GM21367 (cell line): ENCODE measurements around the gene CPA4.

ENCODE experiments used
- ATAC-seq: cut with Tn5 transposase; IDR thresholded peaks from one replicate; pipeline ENCODE4 v1.9.1; 2021; ENCODE audit not compliant: unreplicated experiment

The CPA4 gene

DNA sequence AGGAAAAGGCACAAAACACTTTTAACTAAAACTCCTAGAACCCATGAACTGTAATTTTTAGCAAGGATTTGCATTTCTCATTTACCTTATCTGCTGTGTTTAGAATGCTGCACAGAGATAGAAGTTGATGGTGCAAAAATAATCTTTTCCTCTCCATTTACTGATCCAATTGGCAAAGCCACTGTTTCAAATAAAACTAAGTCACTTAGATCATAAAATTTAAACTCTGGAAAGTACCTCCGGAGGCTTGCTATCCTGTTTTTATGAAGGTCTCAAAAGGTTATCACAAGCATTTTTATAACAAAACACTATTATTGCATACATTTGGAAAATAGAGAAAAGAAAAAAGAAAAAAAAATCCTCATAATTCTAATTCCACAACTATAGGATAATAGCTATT lies 18.7 kb upstream of the CPA4 start:
- no peak for ATAC-seq

- no peak for ATAC-seq
Observed at GRCh38 chr7:130274983-130275591, 17.9 kb upstream of the CPA4 start.

- no peak for ATAC-seq
Observed at GRCh38 chr7:130275826-130276297, 17.1 kb upstream of the CPA4 start.

- no peak for ATAC-seq
Observed at GRCh38 chr7:130276796-130277762, 15.9 kb upstream of the CPA4 start.

GRCh38 chr7:130277763-130278643 lies 15.0 kb upstream of the CPA4 start:
- ATAC-seq: no peak

DNA sequence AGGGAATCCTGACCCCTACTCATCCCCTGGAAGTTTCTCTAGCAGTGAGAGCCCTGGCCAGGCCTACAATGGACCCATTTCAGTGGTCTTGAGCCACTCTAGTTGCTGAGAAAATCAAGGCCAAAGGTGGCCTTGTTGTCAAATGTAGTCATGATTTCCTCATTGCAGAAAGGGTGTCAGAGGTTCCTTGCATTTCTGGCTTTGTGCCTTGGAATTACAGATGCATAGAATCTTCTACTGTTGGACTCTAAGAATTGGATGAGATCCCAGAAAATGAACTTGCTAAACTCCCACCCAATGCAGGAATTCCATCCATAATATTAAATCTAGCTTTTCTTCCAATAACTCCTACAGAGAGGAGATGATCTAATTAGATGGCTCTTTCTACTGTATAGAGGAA lies 14.1 kb upstream of the CPA4 start:
- ATAC-seq: no peak

DNA sequence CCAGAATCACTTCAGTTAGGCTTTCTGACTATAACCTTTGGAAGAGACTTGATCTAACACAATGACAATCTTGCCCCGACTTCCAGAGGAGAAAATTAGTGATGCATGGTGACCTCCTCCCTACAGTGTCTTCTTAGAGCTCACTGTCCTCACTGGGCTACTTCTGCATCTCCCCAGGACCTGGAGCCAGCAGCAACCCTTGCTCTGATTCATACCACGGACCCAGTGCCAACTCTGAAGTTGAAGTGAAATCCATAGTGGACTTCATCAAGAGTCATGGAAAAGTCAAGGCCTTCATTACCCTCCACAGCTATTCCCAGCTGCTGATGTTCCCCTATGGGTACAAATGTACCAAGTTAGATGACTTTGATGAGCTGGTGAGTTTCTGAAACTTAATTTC lies 13.7 kb upstream of the CPA4 start:
- ATAC-seq: no peak

DNA sequence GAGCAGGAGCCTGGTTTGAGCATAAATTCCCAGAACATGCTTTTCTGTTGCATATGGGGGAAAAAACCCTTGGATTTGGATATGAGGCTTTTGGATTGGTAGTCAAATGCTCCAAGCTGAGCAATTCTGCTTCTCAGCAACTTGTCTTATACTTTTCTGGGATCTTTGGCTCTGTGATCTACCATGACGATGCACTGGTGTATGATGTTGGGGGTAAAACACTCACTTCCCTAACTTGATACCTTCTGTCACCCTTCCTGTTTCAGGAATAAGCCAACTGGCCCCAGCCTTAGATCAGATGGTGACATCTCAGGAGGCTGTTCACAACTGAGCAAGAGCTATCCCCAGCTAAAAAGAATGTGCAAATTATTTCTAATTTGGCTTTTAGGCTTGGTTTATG lies 13.1 kb upstream of the CPA4 start:
- no peak for ATAC-seq

- no peak for ATAC-seq
Observed at GRCh38 chr7:130281260-130281659, 11.7 kb upstream of the CPA4 start.

GRCh38 chr7:130286881-130287280 lies 6.1 kb upstream of the CPA4 start:
- ATAC-seq: no peak

DNA sequence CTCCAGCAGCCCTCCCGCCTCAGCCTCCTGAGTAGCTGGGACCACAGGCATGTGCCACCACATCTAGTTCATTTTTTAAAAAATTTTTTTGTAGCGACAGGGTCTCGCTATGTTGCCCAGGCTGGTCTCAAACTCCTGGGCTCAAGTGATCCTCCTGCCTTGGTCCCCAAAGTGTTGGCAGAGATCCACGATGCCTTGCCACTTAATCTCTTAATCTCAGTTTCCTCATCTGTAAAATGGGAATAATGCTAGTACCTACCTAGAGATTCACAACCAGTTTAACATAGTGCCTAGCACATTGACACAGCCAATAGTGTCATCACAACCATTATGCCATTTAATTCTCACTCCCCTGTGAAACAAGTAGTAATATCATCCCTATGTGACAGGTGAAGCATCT lies 4.8 kb upstream of the CPA4 start:
- ATAC-seq: no peak

DNA sequence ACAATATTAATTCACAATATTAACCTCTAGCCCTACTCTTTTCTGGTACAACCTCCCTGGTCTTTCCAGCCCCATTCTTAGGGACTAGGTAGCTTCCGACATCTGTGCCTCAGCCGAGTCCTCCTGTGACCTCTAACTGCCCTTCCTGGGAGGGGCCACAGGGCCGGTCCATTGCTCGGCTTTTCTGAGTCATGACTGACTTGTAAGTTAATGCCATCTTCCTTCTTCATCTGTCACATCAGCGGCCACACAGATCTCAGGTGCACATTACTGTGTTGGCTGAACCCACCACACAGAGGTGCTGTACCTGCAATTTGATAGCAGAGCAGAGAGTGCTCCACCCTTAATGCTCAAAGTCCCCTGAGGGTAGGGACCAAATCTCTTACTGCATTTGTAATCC lies 4.1 kb upstream of the CPA4 start:
- no peak for ATAC-seq

DNA sequence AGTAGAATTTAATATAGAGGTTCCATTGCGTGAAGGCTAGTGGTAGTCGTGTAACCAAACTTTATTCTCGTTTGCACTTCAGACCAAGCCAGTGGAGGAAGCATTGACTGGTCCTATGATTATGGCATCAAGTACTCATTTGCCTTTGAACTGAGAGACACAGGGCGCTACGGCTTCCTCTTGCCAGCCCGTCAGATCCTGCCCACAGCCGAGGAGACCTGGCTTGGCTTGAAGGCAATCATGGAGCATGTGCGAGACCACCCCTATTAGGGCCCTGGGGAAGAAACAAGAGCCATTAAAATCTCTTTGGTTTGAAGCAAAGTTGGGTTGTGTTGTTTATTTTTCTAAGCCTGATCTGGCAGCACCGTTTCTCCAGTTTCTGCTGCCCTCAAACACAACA lies 3.5 kb upstream of the CPA4 start:
- no peak for ATAC-seq

DNA sequence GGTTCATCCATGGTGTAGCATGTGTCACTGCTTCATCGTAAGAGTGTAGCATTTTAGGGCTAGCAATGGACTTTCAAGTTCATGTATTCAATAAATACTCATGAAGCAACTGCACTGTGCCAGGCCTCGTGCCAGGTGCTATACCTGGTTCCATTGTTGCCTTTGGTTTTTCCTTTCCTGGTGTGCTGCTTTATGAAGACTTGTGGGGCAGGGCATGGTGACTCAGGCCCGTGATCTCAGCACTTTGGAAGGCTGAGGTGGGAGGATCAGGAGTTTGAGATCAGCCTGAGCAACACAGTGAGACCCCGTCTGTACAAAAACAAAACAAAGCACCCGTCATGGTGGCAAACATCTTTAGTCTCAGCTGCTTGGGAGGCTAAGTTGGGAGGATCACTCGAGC lies 2.2 kb upstream of the CPA4 start:
- no peak for ATAC-seq

DNA sequence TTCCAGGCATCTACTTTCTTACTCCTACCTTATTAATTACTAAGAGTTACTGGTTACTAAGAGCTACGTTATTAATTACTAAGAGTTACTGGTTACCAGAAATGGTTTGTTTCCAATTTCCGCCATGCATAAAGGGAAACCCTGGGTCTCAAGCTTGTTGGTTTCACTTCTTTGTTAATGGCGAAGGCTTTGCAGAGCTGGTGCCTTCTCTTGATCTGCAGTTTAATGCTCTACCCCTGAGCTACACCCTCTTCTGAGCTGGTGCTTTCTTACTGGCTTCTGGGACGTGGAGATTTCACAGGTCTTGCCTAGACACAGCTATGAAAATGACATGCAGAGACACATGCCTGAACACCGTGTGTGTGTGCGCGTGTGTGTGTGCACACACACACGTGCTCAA lies 560 bp downstream of the CPA4 start:
- ATAC-seq: peak; percentile 74

DNA sequence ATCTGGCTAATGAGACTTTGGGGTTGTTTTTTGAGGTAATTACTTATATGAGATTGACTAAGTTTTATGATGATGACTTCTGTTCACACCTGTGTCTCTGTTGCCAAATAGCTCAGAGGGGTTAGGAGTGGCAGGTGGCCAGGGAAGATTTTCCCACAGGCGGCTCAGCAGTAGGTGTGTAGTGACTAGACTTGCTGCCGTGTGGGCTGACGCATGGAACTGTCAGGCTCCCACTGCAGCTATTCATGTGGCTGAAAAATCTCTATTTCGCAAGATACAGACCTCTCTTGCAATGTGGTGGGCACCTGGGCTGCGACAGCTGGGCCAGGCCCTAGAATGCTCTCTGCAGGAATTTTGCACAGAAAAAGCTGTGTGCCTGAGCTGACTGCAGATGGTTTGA lies 1.4 kb downstream of the CPA4 start:
- no peak for ATAC-seq

DNA sequence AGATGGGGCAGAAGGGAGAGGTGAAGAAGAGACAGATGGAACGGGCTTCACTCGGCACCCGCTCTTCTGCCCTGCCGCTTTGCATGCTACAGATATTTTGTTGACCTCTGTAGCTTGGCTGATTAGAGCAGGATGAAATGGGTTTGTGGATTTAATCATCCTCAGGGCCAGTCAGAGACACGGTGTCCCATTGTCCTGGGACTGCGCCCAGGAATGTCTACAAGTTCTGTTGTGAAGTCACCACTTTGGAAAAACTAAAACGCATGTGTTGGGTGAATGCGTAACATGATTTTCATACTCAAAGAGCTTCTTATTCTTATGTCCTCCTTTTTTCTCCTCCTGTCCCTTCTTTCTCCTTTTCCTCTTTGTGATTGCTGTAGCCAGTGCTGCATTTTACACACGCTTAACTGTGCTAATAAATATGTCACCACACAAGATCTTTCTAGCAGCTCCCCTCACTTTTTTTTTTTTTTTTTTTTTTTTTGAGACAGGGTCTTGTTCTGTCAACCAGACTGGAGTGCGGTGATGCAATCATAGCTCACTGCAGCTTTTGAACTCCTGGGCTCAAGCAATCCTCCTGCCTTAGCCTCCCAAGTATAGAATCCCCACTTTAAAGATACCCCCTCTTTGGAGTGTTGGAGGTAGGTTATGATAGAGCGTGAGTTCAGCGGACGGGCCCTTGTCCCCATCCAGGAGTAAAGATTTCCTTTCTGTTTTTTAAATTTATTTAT lies 3.4 kb downstream of the CPA4 start:
- ATAC-seq: no peak

DNA sequence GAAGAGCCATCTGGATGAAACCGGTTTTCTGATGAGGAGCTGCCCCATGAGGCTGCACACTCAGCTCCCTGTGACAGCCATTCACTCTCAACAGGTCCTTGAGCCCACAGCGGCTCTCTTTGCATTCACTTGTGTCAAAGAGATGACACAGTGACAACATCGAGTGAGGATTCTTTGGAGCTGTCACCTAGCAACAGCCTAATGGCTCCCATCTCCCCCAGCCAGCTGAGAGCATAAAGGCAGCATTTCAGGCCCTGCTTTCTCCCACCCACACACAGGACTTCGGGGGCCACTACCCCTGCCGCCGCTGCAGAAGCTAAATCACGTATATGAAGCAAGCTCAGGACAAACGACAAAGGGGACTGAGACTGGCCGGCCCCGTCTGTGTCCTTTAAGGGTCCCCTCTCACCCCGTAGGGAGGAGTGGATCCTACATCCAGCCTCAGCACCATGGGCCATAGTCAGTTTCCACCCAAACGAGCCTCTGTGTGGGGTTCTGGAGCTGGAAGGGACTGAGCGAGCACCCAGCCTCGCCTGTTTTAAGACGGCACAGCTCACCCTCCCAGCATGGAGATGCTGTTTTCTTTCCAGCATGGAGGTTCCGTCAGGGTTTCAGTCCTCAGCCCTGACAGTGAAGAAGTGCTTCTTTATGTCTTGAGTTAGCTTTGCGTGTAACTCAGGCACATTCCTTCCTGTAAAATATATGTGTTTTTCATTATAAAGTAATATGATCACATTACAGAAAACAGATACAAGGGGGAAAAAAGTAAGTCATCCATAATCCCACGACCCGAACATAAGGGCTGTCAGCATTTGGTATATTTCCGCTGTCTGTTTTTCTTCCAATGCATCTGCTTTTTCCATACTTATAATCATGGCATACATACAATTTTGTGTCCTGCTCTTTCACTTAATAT lies 4.9 kb downstream of the CPA4 start:
- no peak for ATAC-seq

DNA sequence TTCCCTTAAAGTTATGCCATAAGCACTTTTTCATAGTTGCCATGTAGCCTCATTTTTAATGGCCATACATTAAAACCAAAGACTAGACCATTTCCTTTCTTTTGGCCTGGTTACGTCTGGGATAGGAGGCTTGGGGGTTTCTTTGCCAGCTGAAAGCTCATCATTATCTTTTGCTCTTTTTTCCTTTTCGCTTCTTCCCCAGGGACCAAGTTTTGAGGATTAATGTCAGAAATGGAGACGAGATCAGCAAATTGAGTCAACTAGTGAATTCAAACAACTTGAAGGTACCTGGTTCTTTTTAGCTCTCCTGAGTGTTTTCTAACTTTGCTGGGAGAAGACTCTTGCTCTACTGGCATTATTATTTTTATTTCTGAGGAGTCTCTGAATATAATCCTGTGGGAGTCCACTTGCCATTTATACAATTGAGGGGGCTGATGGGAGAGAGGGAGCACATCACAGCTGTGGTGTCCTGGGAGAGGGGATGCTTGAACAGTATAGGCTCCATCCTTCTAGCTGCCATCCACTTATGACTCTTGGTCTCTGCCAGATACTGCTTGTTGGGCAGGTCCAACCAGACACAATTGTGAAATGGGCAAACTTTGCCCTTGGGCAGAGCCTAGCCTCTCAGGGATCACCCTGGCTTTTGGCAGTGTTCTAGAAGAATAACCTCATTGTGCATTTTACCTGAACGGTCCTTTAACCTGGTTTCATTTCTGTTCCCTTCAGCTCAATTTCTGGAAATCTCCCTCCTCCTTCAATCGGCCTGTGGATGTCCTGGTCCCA lies 5.8 kb downstream of the CPA4 start:
- ATAC-seq: no peak
